K562 (cell line): Measurements from ENCODE around the gene MSH2. TPM values are rescaled to one million over a fixed set of nuclear protein-coding genes. Genes with fewer than 3 reads are reported as not detected.

Experiments
- BHLHE40 ChIP-seq: IDR thresholded peaks from 2 replicates; pipeline ENCODE4 v1.6.1; 2011; ENCODE audit warnings: low read length, improper control_type of control experiment
- CTBP1 ChIP-seq: fragments of 450-650 bp; IDR thresholded peaks from 2 replicates; pipeline ENCODE4 v1.6.1; 2016; ENCODE audit warnings: borderline replicate concordance
- EP400 ChIP-seq: fragments of 450-650 bp; IDR thresholded peaks from 2 replicates; pipeline ENCODE4 v1.6.1; 2017; ENCODE audit warnings: antibody characterized with exemption, mild to moderate bottlenecking, moderate library complexity
- KLF13 ChIP-seq: fragments of 450-650 bp; IDR thresholded peaks from 2 replicates; pipeline ENCODE4 v1.6.1; 2016; ENCODE audit warnings: missing genetic modification characterization, low read depth, mild to moderate bottlenecking, missing compliant biosample characterization, moderate library complexity, borderline replicate concordance
- LARP7 ChIP-seq: fragments of 450-650 bp; IDR thresholded peaks from 2 replicates; pipeline ENCODE4 v1.6.1; 2016
- MLX ChIP-seq, 2 experiments: fragments of 450-650 bp in 1 of 2; sonication (generic) in 1 of 2; formaldehyde crosslinking; conservative IDR thresholded peaks; 2 replicates each; pipeline versions ENCODE4 v1.4.0 to v1.8.1; 2020 to 2022; ENCODE audit warnings: mild to moderate bottlenecking in 1 of 2, missing genetic modification reagents in 1 of 2
- NBN ChIP-seq: fragments of 450-650 bp; IDR thresholded peaks from 2 replicates; pipeline ENCODE4 v1.6.1; 2016; ENCODE audit warnings: low read depth, mild to moderate bottlenecking
- NCOA6 ChIP-seq: fragments of 450-650 bp; IDR thresholded peaks from 2 replicates; pipeline ENCODE4 v1.6.1; 2017; ENCODE audit warnings: mild to moderate bottlenecking
- NFRKB ChIP-seq: fragments of 450-650 bp; IDR thresholded peaks from 2 replicates; pipeline ENCODE4 v1.6.1; 2016; ENCODE audit warnings: low read depth
- SAFB2 ChIP-seq: fragments of 200-400 bp; formaldehyde crosslinking; IDR thresholded peaks from 2 replicates; pipeline ENCODE4 v1.6.1; 2018; ENCODE audit warnings: borderline replicate concordance, low read length, low read depth, moderate library complexity; ENCODE audit not compliant: severe bottlenecking
- TFAM ChIP-seq: fragments of 250-450 bp; sonication (Bioruptor Pico); conservative IDR thresholded peaks from 2 replicates; pipeline ENCODE4 v1.5.0; 2021; ENCODE audit warnings: mild to moderate bottlenecking, moderate library complexity
- VEZF1 ChIP-seq: fragments of 200-800 bp; sonication (Bioruptor generic); IDR thresholded peaks from 2 replicates; pipeline ENCODE4 v1.6.1; 2017; ENCODE audit warnings: missing genetic modification characterization, missing compliant biosample characterization
- ZNF518B ChIP-seq: fragments of 250-450 bp; sonication (Bioruptor Pico); IDR thresholded peaks from 2 replicates; pipeline ENCODE4 v1.5.0; 2021; ENCODE audit warnings: mild to moderate bottlenecking, moderate library complexity
- polyA plus RNA-seq, 8 experiments: library from polyadenylated mRNA; depleted of rRNA in 4 of 8; stranded (reverse) in 5 of 8; unstranded in 3 of 8; fragments of >200 nt; fragmentation: Nextera tagmentation in 2 of 8; fragmentation: Illumina TruSeq in 1 of 8; extraction: Ambion mirVana in 2 of 8; extraction: Trizol in 1 of 8; gene quantifications; 2 replicates each; pipeline versions ENCODE4 v1.2.1 to v1.2.3, GENCODE V29; 2011 to 2014; ENCODE audit warnings: inconsistent platforms in 1 of 8, missing spikeins in 1 of 8
- total RNA-seq, 7 experiments: library from RNA; depleted of rRNA in 6 of 7; stranded (reverse); fragments of >200 nt in 6 of 7; fragmentation: Illumina TruSeq in 2 of 7; extraction: Trizol in 2 of 7; gene quantifications; 2 replicates each; pipeline versions ENCODE4 v1.2.1 to v1.2.3, GENCODE V29; 2011 to 2021; ENCODE audit warnings: low replicate concordance in 1 of 7
- TF ChIP-seq, protein P1 (sequence below): sonication (generic); formaldehyde crosslinking; IDR thresholded peaks from 2 replicates; pipeline ENCODE4 v1.8.0; 2023; ENCODE audit warnings: missing genetic modification reagents, mild to moderate bottlenecking, borderline replicate concordance
- TF ChIP-seq, protein P2 (sequence below): fragments of 250-450 bp; sonication (Bioruptor Pico); IDR thresholded peaks from 2 replicates; pipeline ENCODE4 v1.8.0; 2021; ENCODE audit warnings: borderline replicate concordance, mild to moderate bottlenecking, moderate library complexity; ENCODE audit not compliant: poor library complexity, severe bottlenecking

MSH2 gene
- total and polyA plus RNA-seq, 9 of the 15 experiments (the other 6 are each of a cell fraction or from before 2014, with no cell fraction given), result 51.8 to 139 (median 113) TPM

DNA sequence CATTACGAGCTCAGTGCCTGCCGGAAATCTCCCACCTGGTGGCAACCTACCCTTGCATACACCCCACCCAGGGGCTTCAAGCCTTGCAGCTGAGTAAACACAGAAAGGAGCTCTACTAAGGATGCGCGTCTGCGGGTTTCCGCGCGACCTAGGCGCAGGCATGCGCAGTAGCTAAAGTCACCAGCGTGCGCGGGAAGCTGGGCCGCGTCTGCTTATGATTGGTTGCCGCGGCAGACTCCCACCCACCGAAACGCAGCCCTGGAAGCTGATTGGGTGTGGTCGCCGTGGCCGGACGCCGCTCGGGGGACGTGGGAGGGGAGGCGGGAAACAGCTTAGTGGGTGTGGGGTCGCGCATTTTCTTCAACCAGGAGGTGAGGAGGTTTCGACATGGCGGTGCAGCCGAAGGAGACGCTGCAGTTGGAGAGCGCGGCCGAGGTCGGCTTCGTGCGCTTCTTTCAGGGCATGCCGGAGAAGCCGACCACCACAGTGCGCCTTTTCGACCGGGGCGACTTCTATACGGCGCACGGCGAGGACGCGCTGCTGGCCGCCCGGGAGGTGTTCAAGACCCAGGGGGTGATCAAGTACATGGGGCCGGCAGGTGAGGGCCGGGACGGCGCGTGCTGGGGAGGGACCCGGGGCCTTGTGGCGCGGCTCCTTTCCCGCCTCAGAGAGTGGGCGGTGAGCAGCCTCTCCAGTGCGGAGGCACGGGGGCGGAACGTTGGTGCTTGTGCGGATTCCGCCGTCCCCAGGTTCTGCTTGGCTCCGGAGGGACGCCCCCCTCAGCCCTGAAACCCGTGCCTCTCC lies at the start of gene MSH2 (continued):
- TF ChIP-seq, protein P1, sequence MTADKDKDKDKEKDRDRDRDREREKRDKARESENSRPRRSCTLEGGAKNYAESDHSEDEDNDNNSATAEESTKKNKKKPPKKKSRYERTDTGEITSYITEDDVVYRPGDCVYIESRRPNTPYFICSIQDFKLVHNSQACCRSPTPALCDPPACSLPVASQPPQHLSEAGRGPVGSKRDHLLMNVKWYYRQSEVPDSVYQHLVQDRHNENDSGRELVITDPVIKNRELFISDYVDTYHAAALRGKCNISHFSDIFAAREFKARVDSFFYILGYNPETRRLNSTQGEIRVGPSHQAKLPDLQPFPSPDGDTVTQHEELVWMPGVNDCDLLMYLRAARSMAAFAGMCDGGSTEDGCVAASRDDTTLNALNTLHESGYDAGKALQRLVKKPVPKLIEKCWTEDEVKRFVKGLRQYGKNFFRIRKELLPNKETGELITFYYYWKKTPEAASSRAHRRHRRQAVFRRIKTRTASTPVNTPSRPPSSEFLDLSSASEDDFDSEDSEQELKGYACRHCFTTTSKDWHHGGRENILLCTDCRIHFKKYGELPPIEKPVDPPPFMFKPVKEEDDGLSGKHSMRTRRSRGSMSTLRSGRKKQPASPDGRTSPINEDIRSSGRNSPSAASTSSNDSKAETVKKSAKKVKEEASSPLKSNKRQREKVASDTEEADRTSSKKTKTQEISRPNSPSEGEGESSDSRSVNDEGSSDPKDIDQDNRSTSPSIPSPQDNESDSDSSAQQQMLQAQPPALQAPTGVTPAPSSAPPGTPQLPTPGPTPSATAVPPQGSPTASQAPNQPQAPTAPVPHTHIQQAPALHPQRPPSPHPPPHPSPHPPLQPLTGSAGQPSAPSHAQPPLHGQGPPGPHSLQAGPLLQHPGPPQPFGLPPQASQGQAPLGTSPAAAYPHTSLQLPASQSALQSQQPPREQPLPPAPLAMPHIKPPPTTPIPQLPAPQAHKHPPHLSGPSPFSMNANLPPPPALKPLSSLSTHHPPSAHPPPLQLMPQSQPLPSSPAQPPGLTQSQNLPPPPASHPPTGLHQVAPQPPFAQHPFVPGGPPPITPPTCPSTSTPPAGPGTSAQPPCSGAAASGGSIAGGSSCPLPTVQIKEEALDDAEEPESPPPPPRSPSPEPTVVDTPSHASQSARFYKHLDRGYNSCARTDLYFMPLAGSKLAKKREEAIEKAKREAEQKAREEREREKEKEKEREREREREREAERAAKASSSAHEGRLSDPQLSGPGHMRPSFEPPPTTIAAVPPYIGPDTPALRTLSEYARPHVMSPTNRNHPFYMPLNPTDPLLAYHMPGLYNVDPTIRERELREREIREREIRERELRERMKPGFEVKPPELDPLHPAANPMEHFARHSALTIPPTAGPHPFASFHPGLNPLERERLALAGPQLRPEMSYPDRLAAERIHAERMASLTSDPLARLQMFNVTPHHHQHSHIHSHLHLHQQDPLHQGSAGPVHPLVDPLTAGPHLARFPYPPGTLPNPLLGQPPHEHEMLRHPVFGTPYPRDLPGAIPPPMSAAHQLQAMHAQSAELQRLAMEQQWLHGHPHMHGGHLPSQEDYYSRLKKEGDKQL (CRISPR knock-in tag), result peak; percentile 90; the same call in 1 of the 2 replicates
- TF ChIP-seq, protein P2, sequence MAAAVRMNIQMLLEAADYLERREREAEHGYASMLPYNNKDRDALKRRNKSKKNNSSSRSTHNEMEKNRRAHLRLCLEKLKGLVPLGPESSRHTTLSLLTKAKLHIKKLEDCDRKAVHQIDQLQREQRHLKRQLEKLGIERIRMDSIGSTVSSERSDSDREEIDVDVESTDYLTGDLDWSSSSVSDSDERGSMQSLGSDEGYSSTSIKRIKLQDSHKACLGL (CRISPR knock-in tag), result no peak
- TF ChIP-seq MLX (CRISPR knock-in tag; conservative IDR thresholded peaks at IDR 0.05) (no peak; a peak in 1 of 4 replicates), VEZF1 (peak; percentile 59), BHLHE40 (peak; percentile 28; the same call in 1 of the 2 replicates), SAFB2 (no peak), EP400 (peak; percentile 91), NCOA6 (no peak), NFRKB (peak; percentile 85), TFAM (CRISPR knock-in tag) (no peak), NBN (no peak), CTBP1 (peak; percentile 88), ZNF518B (no peak), KLF13 (tag) (peak; percentile 73; the same call in 1 of the 2 replicates), LARP7 (no peak)
